Astrocyte (in vitro differentiated cells and primary cell): Measurements from ENCODE around the gene CTDP1. TPM values are rescaled to one million over a fixed set of nuclear protein-coding genes. Genes with fewer than 3 reads are reported as not detected.

Experiments
- DNase-seq: peaks from one replicate; pipeline ENCODE4 v3.0.0-alpha.2; 2010; ENCODE audit warnings: low read depth
- FAIRE-seq: peaks from 2 replicates; lab custom pipeline; 2011; peaks lifted over from hg19 to GRCh38; lab: Jason Lieb, UNC
- H2AFZ ChIP-seq: 2 replicates; pipeline ENCODE4 v1.6.0; 2012; ENCODE audit warnings: low read depth, low read length, inconsistent platforms
- H3K27ac ChIP-seq: 2 replicates; pipeline ENCODE4 v1.5.1; 2011; ENCODE audit warnings: low read depth, low read length, inconsistent platforms
- H3K27me3 ChIP-seq: 2 replicates; pipeline ENCODE4 v1.6.0; 2011; ENCODE audit warnings: low read length, inconsistent platforms; ENCODE audit not compliant: insufficient read depth
- H3K36me3 ChIP-seq: 2 replicates; pipeline ENCODE4 v1.5.1; 2011; ENCODE audit warnings: low read length, inconsistent platforms; ENCODE audit not compliant: insufficient read depth
- H3K4me1 ChIP-seq: 2 replicates; pipeline ENCODE4 v1.5.1; 2011; ENCODE audit warnings: low read length, inconsistent platforms; ENCODE audit not compliant: insufficient read depth
- H3K4me2 ChIP-seq: 2 replicates; pipeline ENCODE4 v1.6.0; 2012; ENCODE audit warnings: low read length, inconsistent platforms
- H3K4me3 ChIP-seq: 2 replicates; pipeline ENCODE4 v1.5.1; 2011; ENCODE audit warnings: low read depth, mild to moderate bottlenecking, low read length, inconsistent platforms; ENCODE audit not compliant: insufficient read depth
- H3K79me2 ChIP-seq: 2 replicates; pipeline ENCODE4 v1.6.0; 2012; ENCODE audit warnings: mild to moderate bottlenecking, low read length, inconsistent platforms; ENCODE audit not compliant: insufficient read depth
- H3K9ac ChIP-seq: 2 replicates; pipeline ENCODE4 v1.6.0; 2012; ENCODE audit warnings: mild to moderate bottlenecking, low read length, inconsistent platforms
- H3K9me3 ChIP-seq: 2 replicates; pipeline ENCODE4 v1.5.1; 2012; ENCODE audit warnings: low read depth, mild to moderate bottlenecking, low read length, inconsistent platforms; ENCODE audit not compliant: insufficient read depth
- H4K20me1 ChIP-seq: 2 replicates; pipeline ENCODE4 v1.6.0; 2012; ENCODE audit warnings: low read length, inconsistent platforms; ENCODE audit not compliant: insufficient read depth
- H3K27ac Mint-ChIP-seq: one replicate; pipeline ENCODE4 v1.8.0; 2021; ENCODE audit warnings: mild to moderate bottlenecking, mixed read lengths; ENCODE audit not compliant: unreplicated experiment
- H3K27me3 Mint-ChIP-seq: one replicate; pipeline ENCODE4 v1.8.0; 2021; ENCODE audit warnings: low read depth, mixed read lengths; ENCODE audit not compliant: unreplicated experiment
- H3K36me3 Mint-ChIP-seq: one replicate; pipeline ENCODE4 v1.8.0; 2021; ENCODE audit warnings: low read depth, mixed read lengths; ENCODE audit not compliant: unreplicated experiment
- H3K4me1 Mint-ChIP-seq: one replicate; pipeline ENCODE4 v1.8.0; 2021; ENCODE audit warnings: low read depth, mixed read lengths; ENCODE audit not compliant: unreplicated experiment
- H3K4me3 Mint-ChIP-seq: one replicate; pipeline ENCODE4 v1.8.0; 2021; ENCODE audit warnings: mild to moderate bottlenecking, moderate library complexity, mixed read lengths; ENCODE audit not compliant: unreplicated experiment
- H3K9me3 Mint-ChIP-seq: one replicate; pipeline ENCODE4 v1.8.0; 2021; ENCODE audit warnings: mild to moderate bottlenecking, mixed read lengths; ENCODE audit not compliant: unreplicated experiment
- CTCF ChIP-seq: IDR thresholded peaks from 2 replicates; pipeline ENCODE4 v1.5.1; 2011; ENCODE audit warnings: low read depth, mild to moderate bottlenecking, inconsistent platforms, low read length, moderate library complexity; ENCODE audit not compliant: insufficient read depth
- EZH2 ChIP-seq: IDR thresholded peaks from 2 replicates; pipeline ENCODE4 v1.6.1; 2012; ENCODE audit warnings: mild to moderate bottlenecking, low read length, inconsistent platforms; ENCODE audit not compliant: insufficient read depth
- total RNA-seq: library from RNA; stranded (reverse); gene quantifications from 2 replicates; pipeline ENCODE4 v1.2.1, GENCODE V29; 2021

The CTDP1 gene
- total RNA-seq, 1 donor from 2014 or later = 31.7 TPM

- Mint-ChIP-seq H3K4me1 (no peaks in the 10 kb centered on the region), H3K9me3 (peaks cover 13% of the 10 kb centered on the region), H3K4me3 (no peak overlapping the region), H3K27me3 (peaks cover 46% of the 10 kb centered on the region), H3K36me3 (peaks cover 4% of the 10 kb centered on the region), H3K27ac (no peak overlapping the region)
- H3K27ac ChIP-seq = no peak overlapping the region
- H4K20me1 ChIP-seq = no peaks in the 10 kb centered on the region
- no peaks in the 10 kb centered on the region for H3K36me3 ChIP-seq
- H3K79me2 ChIP-seq = no peaks in the 10 kb centered on the region
- FAIRE-seq (no peak), DNase-seq (no peak)
- no peak overlapping the region for H3K4me3 ChIP-seq
- TF ChIP-seq CTCF (no peak), EZH2 (no peak)
- H3K9ac ChIP-seq = no peak overlapping the region
- H2AFZ ChIP-seq = no peak overlapping the region
- no peak overlapping the region for H3K4me2 ChIP-seq
- H3K27me3 ChIP-seq = no peaks in the 10 kb centered on the region
- H3K9me3 ChIP-seq = peaks cover 2% of the 10 kb centered on the region
- no peaks in the 10 kb centered on the region for H3K4me1 ChIP-seq
These were observed 91.2 kb downstream of the CTDP1 start for GRCh38 chr18:79770826-79771225.

- Histone ChIP-seq H3K4me3 (no peak overlapping the region), H4K20me1 (no peaks in the 10 kb centered on the region), H3K4me1 (no peaks in the 10 kb centered on the region), H3K27ac (no peak overlapping the region), H2AFZ (no peak overlapping the region), H3K79me2 (no peaks in the 10 kb centered on the region), H3K9ac (no peak overlapping the region), H3K36me3 (no peaks in the 10 kb centered on the region), H3K4me2 (no peak overlapping the region), H3K27me3 (no peaks in the 10 kb centered on the region), H3K9me3 (peaks cover 2% of the 10 kb centered on the region)
- peaks cover 13% of the 10 kb centered on the region for H3K9me3 Mint-ChIP-seq
- TF ChIP-seq CTCF = no peak
- no peak for TF ChIP-seq EZH2
- no peak overlapping the region for H3K27ac Mint-ChIP-seq
- H3K27me3 Mint-ChIP-seq = peaks cover 50% of the 10 kb centered on the region
- no peak for DNase-seq
- no peak overlapping the region for H3K4me3 Mint-ChIP-seq
- H3K36me3 Mint-ChIP-seq = peaks cover 1% of the 10 kb centered on the region
- FAIRE-seq = no peak
- H3K4me1 Mint-ChIP-seq = no peaks in the 10 kb centered on the region
These were observed 92.0 kb downstream of the CTDP1 start for GRCh38 chr18:79771446-79772107.
